HK-2 (cell line): ENCODE results near the gene INPP5F.
"Not testable (repeated sequence)": the region's sequence is repeated elsewhere in the genome, so short reads cannot be mapped to it uniquely, and the experiment has no call there.

ENCODE experiments used
- DNase-seq: peaks from one replicate; pipeline ENCODE4 v3.0.0-alpha.2; 2018; ENCODE audit not compliant: unreplicated experiment

INPP5F gene

GRCh38 chr10:119706521-119707278, 19.1 kb upstream of the INPP5F start:
- DNase-seq: no peak

- DNase-seq: not testable (repeated sequence)
Observed at GRCh38 chr10:119707331-119707730, 18.5 kb upstream of the INPP5F start.

GRCh38 chr10:119710935-119711334, 14.9 kb upstream of the INPP5F start:
- DNase-seq: not testable (repeated sequence)

GRCh38 chr10:119713744-119714483, 11.9 kb upstream of the INPP5F start:
- DNase-seq: no peak

- DNase-seq: no peak
Observed at GRCh38 chr10:119714484-119714816, 11.4 kb upstream of the INPP5F start.

GRCh38 chr10:119715628-119716505, 10.0 kb upstream of the INPP5F start:
- DNase-seq: no peak

GRCh38 chr10:119723161-119723560, 2.7 kb upstream of the INPP5F start:
- DNase-seq: no peak

- no peak for DNase-seq
Observed at GRCh38 chr10:119723624-119724023, 2.2 kb upstream of the INPP5F start.

- peak; percentile 51 for DNase-seq
Observed at GRCh38 chr10:119724593-119725516, 995 bp upstream of the INPP5F start.

GRCh38 chr10:119725517-119725827, 378 bp upstream of the INPP5F start:
- no peak for DNase-seq

GRCh38 chr10:119726676-119727261, 919 bp downstream of the INPP5F start:
- no peak for DNase-seq

- DNase-seq: no peak
Observed at GRCh38 chr10:119728172-119728800, 2.4 kb downstream of the INPP5F start.

GRCh38 chr10:119734396-119735332, 8.8 kb downstream of the INPP5F start:
- no peak for DNase-seq

- no peak for DNase-seq
Observed at GRCh38 chr10:119735451-119735850, 9.6 kb downstream of the INPP5F start.

GRCh38 chr10:119736220-119736619, 10.4 kb downstream of the INPP5F start:
- DNase-seq: no peak

- DNase-seq: no peak
Observed at GRCh38 chr10:119737039-119737663, 11.3 kb downstream of the INPP5F start.

GRCh38 chr10:119737823-119738222, 12.0 kb downstream of the INPP5F start:
- no peak for DNase-seq

- DNase-seq: no peak
Observed at GRCh38 chr10:119738962-119739361, 13.1 kb downstream of the INPP5F start.

GRCh38 chr10:119740096-119740495, 14.2 kb downstream of the INPP5F start:
- DNase-seq: no peak
